NCI-H1048 (cell line): Measurements from ENCODE around the gene BMERB1.
A peak's percentile ranks its signal among the peaks of the same experiment; 100 is the strongest.
"Not testable (repeated sequence)": the region's sequence is repeated elsewhere in the genome, so short reads cannot be mapped to it uniquely, and the experiment has no call there.

ENCODE experiments used
- DNase-seq: peaks from one replicate; lab custom pipeline; 2025; lab: John Stamatoyannopoulos, UW

The BMERB1 gene

DNA sequence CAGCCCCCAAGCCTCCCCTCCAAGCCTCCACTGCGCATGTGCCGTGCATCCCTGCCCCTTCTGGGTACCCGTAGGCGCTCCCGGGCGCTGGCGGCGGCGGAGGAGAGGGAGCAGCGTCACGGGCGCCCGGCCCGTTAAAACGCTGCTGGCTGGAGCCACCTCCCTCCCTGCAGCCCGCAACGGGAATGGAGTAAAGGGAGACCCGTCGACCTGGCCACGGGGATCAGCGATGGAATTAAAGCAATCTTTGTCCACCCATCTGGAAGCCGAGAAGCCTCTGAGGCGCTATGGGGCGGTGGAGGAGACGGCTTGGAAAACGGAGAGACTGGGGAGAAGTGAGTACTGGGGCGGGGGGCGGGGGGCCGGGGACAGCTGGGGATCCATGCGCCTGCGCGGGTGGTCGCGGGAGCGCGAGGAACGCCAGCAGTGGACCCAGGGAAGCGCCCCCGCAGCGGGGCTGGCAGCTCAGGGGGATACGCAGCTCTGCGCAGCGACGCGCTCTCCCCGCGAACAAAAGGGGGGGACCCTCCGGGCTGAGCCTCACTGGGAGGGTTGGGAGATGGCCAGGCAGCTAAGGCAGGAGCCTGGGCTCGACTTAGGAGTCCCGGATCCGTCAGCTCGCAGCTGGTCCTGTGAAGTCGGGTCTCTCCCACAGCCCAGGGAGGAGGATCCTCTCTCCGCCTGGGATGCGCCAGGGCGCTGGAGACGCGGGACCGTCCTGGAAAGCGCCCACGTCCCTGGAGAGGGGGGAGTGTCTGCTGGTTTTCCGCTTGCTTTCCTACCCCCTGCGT is at the start of gene BMERB1:
TSS of gene BMERB1 (plus strand) at position 164 of the 791 bp plus-strand sequence. CDS start at position 230, 66 bp downstream.
- no peak for DNase-seq

DNA sequence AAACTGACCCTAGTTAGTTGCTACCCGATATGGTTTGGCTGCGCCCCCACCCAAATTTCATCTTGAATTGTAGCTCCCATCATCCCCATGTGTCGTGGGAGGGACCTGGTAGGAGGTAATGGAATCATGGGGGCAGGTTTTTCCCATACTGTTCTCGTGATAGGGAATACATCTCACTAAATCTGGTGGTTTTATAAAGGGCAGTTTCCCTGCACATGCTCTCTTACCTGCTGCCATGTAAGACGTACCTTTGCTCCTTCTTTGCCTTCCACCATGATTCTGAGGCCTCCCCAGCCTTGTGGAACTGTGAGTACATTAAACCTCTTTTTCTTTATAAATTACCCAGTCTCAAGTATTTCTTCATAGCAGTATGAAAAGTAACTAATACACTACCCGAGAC is 46.3 kb upstream of the BMERB1 start:
- not testable (repeated sequence) for DNase-seq

DNA sequence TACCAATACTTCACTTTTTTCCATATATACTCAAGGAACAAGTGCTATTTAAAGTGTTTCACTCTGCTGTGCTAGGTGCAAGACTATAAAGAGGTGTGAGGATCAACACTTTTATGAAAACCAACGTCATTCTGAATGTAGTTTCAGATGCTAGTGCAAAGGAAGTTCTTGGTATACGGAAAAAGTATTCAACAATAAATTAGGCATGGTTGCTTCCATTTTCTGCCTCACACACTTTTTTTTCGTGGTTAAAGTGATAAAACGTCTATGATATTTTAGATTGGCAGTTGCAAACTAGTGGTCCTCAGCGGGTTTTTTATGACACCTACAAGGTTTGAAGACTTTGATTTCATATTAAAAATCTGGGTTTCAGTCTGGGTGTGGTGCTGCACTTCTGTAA is 44.5 kb upstream of the BMERB1 start:
- not testable (repeated sequence) for DNase-seq

DNA sequence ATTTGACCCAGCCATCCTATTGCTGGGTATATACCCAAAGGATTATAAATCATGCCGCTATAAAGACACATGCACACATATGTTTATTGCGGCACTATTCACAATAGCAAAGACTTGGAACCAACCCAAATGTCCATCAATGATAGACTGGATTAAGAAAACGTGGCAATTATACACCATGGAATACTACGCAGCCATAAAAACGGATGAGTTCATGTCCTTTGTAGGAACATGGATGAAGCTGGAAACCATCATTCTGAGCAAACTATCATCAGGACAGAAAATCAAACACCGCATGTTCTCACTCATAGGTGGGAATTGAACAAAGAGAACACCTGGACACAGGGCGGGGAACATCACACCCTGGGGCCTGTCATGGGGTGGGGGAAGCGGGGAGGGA is 41.4 kb upstream of the BMERB1 start:
- DNase-seq: not testable (repeated sequence)

DNA sequence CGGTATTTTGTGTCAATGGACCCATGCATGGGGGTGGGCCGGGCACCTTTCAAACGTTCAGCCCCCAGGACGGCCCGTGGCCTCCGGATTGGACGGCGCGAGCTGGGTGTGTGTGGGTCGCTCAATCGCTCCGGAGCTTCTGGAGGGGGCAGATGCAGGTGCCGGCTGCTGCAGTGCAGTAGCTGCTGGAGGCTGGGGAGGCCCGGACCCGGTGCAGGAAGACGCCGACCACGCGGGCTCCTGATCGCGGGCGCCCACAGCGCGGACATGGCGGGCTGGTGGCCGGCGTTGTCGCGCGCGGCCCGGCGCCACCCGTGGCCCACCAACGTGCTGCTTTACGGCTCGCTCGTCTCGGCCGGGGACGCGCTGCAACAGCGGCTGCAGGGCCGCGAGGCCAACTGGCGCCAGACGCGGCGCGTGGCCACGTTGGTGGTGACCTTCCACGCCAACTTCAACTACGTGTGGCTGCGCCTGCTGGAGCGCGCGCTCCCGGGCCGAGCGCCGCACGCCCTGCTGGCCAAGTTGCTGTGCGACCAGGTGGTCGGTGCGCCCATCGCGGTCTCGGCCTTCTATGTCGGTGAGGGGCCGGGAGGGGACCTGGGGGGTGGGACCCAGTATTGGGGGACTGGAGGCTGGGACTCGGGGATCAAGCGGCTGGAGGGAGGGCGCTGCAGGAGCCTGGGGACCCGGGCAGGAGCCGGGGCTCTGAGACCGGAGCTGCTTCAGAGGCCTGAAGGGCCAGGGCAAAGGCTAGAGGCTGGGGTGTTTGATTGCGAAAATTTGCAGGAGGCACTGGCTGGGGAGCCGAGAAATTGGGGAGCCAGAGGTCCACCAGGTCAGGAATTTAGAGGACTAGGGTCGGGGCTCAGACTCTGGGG is 38.5 kb upstream of the BMERB1 start, which contains the start of gene MPV17L:
TSS of gene MPV17L (plus strand) at position 124 of the 878 bp plus-strand sequence. CDS start at position 268, 144 bp downstream.
- not testable (repeated sequence) for DNase-seq

DNA sequence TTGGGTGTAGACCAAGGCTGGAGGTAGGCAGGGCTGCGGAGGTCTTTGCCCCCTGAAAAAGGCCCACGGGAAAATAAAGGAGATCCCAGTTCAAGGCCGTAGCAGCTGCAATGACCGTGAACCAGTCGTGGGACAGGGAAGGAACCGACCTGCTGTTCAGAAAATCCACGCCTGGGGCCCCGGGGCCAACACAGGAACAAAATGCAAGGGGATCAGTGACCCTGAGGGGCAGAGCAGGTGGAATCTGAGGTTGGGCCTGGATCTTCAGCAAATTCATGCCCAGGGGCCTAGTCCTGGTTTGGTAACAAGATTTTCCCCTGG is 37.9 kb upstream of the BMERB1 start:
- not testable (repeated sequence) for DNase-seq

DNA sequence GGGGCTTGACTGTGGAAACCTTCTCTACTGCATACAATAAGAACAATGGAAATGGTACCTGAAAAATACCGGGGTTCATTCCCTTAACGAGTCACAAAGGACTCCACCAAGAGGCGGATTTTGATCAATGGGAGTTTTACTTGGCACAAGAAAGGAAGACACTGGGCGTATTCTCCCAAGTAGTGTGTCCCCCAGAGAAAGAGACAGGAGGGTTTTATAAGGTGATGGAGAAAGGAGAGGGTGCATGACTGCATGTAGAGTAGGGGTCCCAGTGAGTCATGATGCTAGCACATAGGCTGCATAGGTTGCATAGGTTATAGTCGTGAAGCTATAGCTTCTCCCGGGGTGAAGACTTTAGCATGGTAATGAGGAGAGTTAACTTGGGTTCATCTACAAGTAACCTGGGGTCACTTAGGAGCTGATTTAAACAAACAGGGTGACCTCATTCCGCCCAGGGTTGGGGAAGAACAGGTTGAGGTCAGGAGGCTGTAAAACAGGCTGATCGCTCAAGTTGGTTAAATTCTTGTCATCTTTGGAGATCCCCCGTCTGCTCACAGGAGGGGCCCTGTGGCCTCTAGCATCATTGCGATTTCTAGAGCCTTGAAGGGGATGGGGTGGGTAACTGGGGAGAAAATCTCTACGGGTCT is 37.3 kb upstream of the BMERB1 start:
- DNase-seq: no peak

DNA sequence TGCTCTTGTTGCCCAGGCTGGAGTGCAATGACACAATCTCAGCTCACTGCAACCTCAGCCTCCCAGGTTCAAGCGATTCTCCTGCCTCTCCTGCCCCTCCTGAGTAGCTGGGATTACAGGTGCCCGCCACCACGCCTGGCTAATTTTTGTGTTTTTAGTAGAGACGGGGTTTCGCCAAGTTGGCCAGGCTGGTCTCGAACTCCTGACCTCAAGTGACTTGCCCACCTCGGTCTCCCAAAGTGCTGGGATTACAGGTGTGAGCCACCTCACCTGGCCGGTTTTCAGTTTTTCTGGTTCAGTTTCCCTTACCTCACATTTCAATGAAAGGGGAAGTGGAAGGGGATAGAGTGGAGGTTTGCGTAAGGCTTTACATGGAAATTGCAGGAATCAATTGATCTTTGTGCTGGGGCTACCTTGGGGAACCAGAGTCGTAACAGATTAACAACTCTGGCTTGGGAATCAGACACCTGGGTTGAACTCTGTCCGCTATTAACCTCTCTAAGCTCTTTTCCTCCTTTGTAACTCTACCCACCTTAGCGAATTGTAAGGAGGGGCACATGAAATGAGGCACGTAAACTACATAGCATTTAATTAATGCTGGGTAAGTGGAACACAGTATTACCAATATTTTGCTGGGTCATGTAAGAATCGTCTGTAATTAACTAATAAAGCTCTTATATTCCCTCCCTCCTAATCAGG is 35.6 kb upstream of the BMERB1 start:
- DNase-seq: no peak

DNA sequence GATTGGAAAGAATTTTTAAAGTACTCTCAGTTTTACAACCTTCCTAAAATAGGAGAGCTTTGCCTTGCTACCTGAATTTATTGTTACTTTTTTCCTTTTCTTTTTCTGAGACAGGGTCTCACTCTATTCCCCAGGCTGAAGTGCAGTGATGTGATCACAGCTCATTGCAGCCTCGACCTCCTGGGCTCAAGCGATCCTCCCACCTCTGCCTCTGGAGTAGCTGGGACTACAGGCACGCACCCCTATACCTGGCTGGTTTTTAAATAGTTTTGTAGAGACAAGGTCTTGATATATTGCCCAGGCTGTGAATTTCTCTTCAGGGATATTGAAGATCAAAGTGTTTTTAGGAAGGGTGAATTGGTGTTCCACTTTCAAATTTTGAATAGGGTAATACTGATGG is 35.1 kb upstream of the BMERB1 start:
- DNase-seq: no peak

DNA sequence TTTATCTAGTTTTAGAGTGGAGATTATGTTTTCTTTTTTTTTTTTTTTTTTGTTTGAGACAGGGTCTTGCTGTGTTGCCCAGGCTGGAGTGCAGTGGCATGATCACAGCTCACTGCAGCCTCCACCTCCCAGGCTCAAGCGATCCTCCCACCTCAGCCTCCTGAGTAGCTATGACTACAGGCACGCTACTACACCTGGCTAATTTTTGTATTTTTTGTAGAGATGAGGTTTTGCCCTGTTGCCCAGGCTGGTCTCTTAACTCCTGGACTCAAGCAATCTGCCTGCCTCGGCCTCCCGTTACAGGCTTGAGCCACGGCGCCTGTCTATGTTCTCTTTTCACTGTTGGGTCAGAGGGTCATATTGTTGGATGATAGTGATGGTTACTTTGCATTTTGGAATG is 34.1 kb upstream of the BMERB1 start:
- DNase-seq: not testable (repeated sequence)

DNA sequence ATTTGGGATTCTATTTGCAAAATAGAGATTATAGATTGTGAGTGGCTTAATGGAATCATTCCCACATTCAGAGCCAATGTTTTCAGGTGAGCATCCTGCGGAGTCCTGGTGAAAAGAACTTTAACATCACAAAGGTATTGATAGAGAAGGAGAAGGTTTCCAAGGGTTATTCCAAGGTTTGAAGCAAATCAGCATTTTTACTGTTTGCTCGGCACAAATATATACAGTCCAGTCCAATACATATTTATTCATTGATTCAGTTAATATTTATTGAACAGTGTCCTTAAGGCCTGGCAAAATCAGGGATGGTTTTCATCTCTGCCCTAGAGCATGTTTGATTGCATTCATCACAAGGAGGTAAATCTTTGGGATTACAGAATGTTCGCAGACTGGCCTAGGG is 32.4 kb upstream of the BMERB1 start:
- no peak for DNase-seq

DNA sequence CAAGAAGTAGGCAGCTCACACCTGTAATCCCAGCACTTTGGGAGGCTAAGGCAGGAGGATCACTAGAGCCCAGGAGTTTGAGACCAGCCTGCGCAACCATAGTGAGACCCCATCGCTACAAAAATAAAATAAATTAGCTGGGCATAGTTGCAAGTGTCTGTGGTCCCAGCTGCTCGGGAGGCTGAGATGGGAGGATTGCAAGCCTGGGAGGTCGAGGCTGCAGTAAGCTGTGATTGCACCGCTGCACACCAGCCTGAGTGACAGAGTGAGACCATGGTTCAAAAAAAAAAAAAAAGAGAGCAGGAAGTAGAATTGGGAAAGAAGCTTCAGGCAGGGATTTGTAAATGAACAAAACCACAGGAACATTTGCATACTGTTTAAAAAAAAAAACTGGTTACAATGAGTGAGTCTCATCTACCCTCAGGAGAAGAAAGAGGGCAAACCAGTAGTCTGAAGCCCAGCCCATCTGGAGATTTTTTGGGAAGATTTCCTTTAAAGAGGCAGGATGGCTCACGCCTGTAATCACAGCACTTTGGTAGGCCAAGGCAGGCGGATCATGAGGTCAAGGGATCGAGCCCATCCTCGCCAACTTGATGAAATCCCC is 30.9 kb upstream of the BMERB1 start:
- peak; percentile 28 for DNase-seq

DNA sequence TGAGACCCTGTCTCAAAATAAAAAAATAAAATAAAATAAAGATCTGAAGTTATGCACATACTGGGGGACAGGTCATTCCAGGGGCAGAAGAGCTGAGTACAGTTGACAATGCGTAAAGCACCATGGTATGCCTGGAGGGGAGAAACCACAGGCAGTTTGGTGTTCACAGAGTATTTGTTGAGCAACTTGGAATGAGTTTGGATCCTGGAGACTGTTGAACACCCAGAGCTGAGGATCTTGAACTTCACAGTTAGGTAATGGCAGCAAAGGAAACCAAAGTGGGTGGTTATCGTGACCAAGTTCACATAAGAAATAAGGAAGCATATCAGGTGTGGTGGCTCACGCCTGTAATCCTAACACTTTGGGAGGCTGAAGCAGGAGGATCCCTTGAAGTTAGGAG is 30.3 kb upstream of the BMERB1 start:
- not testable (repeated sequence) for DNase-seq

DNA sequence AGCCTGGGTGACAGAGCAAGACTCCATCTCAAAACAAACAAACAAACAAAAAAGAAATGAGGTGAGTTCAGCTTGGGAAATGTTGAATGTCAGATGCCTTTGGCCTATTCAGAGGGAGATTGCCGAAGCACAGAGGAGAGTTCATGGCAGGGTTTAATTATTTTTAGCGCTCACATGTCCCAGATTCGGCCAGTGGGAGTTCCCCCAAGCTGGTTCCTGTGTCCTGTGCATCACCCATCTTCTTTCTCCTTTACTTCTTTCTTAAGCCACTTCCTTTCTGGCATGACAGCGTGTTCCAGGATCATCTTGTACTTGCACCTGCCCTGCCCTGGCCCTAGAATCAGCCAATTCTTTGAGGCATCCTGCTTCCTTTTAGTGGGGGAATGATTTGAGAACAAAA is 29.6 kb upstream of the BMERB1 start:
- DNase-seq: no peak

DNA sequence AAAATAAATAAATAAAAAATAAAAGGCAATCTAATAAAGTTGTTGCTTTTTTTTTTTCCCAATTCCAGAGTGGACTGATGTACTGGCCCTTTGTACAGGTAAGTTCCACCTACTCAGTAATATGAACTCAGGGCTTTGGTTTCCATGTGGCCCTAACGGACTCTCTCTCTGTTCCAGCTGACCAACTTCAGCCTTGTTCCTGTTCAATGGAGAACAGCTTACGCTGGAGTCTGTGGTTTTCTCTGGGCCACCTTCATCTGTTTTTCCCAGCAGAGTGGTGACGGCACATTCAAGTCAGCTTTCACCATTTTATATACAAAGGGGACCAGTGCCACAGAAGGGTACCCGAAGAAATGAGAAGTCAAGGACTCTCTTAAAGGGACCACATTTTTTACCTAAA is 26.6 kb upstream of the BMERB1 start:
- DNase-seq: not testable (repeated sequence)

DNA sequence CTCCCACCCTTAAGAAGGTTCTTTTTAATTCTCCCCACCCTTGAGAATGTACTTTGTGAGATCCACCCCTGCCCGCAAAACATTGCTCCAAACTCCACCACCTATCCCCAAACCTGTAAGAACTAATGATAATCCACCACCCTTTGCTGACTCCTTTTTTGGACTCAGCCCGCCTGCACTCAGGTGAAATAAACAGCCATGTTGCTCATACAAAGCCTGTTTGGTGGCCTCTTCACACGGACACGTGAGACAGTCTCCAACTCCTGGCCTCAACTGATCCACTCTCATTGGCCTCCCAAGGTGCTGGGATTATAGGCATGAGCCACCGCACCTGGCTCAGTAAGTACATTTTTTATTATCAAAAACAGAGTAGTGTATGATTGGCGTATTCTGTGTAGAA is 24.9 kb upstream of the BMERB1 start:
- DNase-seq: not testable (repeated sequence)

DNA sequence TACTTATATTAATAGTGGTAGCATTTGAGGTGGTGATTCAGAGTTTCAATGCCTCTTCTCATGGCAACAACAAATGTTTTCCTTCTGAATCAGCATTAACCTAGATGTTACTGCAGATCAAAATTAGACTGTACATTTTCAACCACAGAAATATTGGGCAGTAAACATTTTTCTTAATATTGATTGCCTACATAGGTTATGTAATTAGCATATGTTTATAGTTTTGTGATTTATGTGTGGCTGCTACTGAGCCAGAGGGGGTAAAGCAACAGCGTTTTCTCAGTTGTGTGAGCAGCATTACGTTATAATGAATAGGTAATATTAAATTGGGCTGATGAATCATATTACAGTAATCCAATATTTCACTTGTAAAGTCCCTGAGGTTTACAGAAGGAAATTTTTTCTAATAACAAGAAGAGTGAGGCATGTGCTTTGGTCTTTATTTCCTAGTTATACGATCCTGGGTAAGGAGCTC is 18.8 kb upstream of the BMERB1 start:
- no peak for DNase-seq

DNA sequence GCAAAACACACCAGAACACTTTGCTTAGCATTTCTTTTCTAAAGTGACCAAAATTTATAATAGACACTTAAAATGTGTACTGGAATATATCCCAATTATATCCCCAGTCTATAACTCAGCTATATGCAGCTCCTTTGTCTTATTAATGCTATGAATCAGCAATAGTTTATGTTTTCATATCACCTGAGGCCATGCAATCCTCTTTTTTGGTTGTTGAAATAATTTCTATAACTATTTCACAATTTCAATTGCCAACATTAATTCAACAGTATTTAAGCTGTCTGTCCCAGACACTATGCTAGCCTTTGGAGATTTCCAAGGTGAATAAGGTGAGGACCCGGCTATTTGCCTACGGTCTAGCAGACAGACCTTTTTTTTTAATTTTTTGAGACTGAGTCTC is 17.2 kb upstream of the BMERB1 start:
- no peak for DNase-seq

DNA sequence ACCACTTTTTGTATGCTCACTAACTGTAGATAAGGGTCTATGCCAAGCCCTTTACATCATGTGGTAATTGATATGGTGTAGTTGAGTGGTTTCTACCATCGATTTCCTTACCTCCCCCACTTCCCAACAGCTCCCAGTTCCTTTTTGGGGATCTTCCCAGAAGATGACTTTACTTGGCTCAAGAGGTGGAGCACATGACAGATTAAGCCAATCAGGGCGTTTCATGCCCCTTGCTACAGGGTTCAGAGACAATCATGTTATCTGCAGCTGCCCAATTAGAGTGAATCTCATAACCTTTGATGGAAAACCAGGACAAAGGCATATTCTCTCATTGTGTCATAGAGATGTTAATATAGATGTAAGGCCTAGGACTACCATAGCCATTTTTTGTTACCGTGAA is 16.2 kb upstream of the BMERB1 start:
- DNase-seq: no peak

DNA sequence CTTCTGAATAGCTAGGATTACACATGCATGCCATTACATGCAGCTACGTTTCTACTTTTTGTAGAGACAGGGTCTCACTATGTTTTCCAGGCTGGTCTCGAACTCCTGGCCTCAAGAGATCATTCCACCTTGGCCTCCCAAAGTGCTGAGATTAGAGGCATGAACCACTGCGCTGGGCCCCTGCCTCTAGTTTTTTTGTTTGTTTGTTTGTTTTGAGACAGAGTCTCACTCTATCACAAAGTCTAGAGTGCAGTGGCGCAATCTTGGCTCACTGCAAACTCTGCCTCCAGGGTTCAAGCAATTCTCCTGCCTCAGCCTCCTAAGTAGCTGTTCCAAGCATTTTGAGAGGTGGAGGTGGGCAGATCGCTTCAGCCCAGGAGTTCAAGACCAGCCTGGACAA is 12.7 kb upstream of the BMERB1 start:
- not testable (repeated sequence) for DNase-seq

DNA sequence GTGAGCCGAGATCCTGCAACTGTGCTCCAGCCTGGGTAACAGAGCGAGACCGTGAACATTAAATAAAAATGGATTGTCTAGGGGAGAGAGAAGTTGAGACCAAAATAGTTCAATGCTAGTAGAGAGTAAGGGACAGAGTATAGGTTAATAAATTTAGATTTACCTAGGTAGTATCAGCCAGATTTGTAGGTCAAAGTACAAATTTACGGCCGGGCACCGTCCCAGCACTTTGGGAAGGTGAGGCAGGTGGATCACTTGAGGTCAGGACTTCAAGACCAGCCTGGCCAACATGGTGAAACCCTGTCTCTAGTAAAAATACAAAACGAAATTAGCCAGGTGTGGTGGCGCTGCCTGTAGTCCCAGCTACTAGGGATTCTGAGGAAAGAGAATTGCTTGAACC is 12.2 kb upstream of the BMERB1 start:
- DNase-seq: no peak
